DMS79 (cell line): ENCODE measurements around the gene HS3ST3A1.
"Not testable (repeated sequence)": the region's sequence is repeated elsewhere in the genome, so short reads cannot be mapped to it uniquely, and the experiment has no call there.

Experiments
- DNase-seq: peaks from one replicate; lab custom pipeline; 2025; lab: John Stamatoyannopoulos, UW

The HS3ST3A1 gene

GRCh38 chr17:13575922-13576419 is 25.8 kb downstream of the HS3ST3A1 start:
- DNase-seq, result no peak

- DNase-seq, result no peak
Observed at GRCh38 chr17:13575466-13575865, 26.3 kb downstream of the HS3ST3A1 start.

GRCh38 chr17:13572581-13572980 is 29.1 kb downstream of the HS3ST3A1 start:
- DNase-seq, result no peak

GRCh38 chr17:13569398-13570123 is 32.2 kb downstream of the HS3ST3A1 start:
- no peak for DNase-seq

GRCh38 chr17:13568582-13569397 is 32.9 kb downstream of the HS3ST3A1 start:
- no peak for DNase-seq

GRCh38 chr17:13563866-13564265 is 37.9 kb downstream of the HS3ST3A1 start:
- no peak for DNase-seq

GRCh38 chr17:13562271-13562800 is 39.4 kb downstream of the HS3ST3A1 start:
- DNase-seq, result no peak

GRCh38 chr17:13561606-13562270 is 40.0 kb downstream of the HS3ST3A1 start:
- DNase-seq, result no peak

- DNase-seq, result no peak
Observed at GRCh38 chr17:13560935-13561334, 40.8 kb downstream of the HS3ST3A1 start.

- no peak for DNase-seq
Observed at GRCh38 chr17:13558588-13558987, 43.1 kb downstream of the HS3ST3A1 start.

GRCh38 chr17:13557077-13557476 is 44.7 kb downstream of the HS3ST3A1 start:
- DNase-seq, result no peak

- no peak for DNase-seq
Observed at GRCh38 chr17:13554231-13554630, 47.5 kb downstream of the HS3ST3A1 start.

GRCh38 chr17:13550291-13550690 is 51.4 kb downstream of the HS3ST3A1 start:
- DNase-seq, result no peak

GRCh38 chr17:13548576-13548975 is 53.2 kb downstream of the HS3ST3A1 start:
- DNase-seq, result not testable (repeated sequence)

GRCh38 chr17:13546851-13547250 is 54.9 kb downstream of the HS3ST3A1 start:
- DNase-seq, result no peak

GRCh38 chr17:13545941-13546340 is 55.8 kb downstream of the HS3ST3A1 start:
- no peak for DNase-seq

GRCh38 chr17:13544765-13545164 is 57.0 kb downstream of the HS3ST3A1 start:
- no peak for DNase-seq

- no peak for DNase-seq
Observed at GRCh38 chr17:13544292-13544691, 57.4 kb downstream of the HS3ST3A1 start.

GRCh38 chr17:13542636-13543035 is 59.1 kb downstream of the HS3ST3A1 start:
- DNase-seq, result no peak

GRCh38 chr17:13541032-13541480 is 60.7 kb downstream of the HS3ST3A1 start:
- no peak for DNase-seq

- DNase-seq, result no peak
Observed at GRCh38 chr17:13540546-13540945, 61.2 kb downstream of the HS3ST3A1 start.

GRCh38 chr17:13539421-13539820 is 62.3 kb downstream of the HS3ST3A1 start:
- DNase-seq, result no peak
